GM18868 (cell line): Measurements from ENCODE around the gene CDH13.
"Not testable (repeated sequence)": the region's sequence is repeated elsewhere in the genome, so short reads cannot be mapped to it uniquely, and the experiment has no call there.

ENCODE experiments used
- ATAC-seq: cut with Tn5 transposase; IDR thresholded peaks from one replicate; pipeline ENCODE4 v1.9.1; 2021; ENCODE audit warnings: mild to moderate bottlenecking, moderate library complexity; ENCODE audit not compliant: unreplicated experiment

The CDH13 gene

DNA sequence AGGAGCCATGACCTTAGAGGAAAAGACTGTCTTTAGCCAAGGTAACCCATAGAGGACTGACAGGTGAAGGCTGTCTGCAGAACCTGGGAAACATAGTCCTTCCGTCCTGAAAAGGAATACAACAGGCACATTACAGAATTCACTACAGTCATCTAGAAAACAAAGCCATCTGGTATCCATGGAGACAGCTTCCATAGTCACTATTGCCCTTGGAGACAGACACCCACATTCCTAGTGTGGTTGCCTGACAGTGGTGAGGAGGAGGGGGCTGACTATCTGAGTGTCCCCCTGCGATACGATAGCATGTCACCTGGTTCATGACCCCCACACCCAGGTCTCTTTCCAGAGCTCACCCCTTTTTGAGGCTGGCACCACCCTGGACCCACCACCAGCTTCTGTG lies 254.7 kb downstream of the CDH13 start:
- no peak for ATAC-seq

DNA sequence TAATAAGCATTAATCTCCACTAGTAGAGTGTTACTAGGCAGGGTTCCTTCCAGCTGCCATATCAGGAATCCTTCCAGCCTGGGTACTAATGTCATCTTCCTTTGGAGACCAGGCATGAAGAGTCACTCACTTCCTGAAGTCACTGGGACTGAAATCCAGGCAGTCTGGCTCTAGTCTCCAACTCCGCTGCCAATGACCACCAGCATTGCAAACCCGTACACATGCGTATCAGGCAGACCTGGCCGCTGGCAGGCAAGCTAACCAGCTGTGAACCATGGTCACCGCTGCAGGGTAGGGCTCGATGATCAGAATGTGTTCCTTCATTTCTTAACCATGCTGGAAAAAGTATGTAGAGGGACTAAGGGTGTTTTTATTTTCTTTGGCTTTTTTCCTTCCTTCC lies 255.5 kb downstream of the CDH13 start:
- no peak for ATAC-seq

DNA sequence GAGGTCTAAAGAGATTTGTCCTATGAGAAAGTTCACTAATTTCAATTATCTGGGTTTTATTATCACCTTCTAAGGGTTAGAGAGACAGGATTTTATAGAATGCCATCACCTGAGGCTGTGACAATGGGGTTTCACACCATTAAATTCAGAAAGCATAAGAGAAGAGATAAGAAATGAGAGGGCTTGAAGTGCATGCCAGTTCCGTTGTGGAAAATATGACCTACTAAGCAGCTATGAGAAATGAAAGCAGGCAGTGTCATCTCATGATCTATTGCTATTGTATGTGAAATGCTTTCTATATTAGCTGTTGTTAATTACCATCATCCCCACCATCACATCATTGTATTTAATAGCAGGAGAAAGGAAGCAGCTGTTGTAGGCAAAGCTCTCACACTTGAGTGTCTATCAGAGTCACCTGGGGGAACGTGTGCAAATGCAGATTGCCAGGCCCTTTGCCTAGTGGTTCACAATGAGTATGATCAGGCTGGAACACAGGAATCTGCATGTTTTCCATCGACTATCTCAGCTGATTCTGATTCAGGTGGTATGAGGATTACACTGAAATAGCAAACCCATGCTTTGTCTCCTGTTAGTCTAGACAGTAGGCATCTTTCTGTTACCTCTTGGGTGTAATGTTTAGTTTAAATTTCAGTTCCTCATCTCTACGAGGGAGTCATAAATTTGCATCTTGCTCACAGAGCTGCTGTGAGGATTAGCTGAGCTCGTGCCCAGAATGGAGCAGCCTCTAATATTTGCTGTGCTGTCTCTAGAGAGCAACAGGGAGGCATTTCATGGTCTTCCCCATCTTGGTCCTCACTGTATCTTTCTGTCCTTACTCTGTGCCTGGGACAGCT lies 256.4 kb downstream of the CDH13 start:
- ATAC-seq = no peak

DNA sequence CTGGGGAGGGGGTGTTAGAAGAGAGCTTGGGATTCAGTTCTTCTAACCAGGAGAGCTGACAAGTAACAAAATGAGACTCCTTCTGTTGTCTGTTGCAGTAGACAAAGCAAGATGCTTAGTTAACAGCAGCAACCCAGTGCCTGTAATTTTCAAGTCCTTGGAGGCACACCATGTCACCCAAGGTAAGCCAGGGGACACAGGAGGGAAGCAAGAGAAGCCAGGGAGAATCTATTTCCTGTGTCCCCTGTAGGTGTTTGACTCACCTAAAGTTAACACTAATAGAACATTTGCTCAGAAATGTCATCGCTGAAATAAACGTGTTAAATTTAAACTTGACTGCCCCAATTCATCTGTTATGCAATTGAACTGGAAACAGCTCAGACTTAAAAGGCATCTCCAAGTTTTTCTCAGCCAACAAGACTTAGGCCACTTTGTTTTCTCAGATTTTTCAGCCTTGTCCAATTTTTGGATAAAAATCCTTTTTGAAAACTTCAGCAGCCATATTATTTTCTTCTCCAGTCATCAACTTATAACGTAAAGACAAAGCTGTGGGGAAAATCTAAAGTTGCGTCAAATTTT lies 257.6 kb downstream of the CDH13 start:
- ATAC-seq = no peak

DNA sequence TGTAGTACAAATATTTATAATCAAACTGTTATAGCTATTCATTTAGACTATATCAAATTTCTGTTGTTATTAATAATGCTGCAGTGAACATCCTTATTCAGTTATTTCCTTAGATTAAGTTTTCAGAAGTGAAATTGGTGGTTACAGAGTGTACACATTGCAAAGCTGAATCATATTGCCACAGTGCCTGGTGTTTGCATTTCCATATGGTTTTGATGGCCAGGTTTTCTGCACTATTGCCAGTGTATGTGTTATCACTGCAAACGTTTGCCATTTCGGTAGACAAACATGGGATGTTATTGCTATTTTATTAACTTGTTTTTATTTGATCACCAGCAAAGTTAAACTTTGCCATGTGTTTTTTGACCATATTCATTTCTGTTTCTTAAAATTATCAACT lies 259.4 kb downstream of the CDH13 start:
- no peak for ATAC-seq

DNA sequence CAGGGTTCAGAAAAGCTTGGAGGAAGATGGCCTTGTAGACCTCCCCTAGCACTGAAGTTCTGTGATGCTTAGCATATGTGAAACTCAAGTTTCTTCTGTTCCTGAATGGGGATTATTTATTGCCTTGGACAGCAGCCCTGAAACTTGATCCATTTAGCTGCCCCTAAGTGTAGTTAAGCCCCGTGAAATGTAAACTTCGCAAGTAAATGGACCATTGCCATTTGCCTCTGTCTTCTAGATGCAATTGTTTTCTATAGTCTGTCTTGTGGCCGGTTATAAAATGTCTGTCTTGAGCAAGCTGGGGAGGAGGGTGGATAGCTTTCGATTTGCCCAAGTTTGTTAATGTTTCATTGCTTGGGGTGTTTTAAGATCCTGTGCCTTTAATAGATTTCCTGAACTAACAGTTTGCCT lies 261.8 kb downstream of the CDH13 start:
- ATAC-seq = no peak

DNA sequence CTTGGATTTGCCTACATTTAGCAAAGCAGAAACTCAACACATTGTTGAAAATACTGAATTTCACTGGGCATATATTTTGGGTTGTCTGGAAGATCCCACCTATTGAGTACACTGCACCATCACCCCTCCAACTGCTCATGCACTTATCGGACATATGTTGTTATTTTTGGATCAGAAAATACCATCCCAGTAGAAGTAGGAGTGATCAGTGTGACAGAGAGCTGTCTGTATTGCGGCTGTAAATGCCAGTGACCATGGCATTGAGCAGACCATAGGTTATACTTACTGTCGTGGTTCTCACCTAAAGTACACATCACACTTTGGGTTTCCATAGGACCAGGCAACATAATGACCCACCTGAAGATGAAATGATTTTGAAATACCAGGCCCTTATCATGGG lies 264.7 kb downstream of the CDH13 start:
- ATAC-seq = no peak

DNA sequence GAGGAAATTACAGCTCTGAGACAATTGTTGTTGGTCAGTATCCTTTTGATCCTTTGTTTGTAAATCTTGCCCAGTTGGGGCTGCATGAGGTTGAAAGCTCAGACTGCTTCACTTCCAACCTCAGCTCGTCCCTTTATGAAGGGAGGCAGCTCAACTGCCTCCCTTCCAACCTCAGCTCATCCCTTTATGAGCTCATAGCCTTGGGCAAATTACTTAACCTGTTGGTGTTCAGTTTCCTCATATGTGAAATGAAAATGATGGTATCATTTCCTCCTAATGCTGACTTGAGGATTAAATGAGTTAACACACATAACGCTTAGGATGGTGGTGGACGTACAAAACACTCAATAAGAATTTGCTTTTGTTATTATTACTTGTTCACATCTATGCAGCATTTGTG lies 265.1 kb downstream of the CDH13 start:
- ATAC-seq = no peak

DNA sequence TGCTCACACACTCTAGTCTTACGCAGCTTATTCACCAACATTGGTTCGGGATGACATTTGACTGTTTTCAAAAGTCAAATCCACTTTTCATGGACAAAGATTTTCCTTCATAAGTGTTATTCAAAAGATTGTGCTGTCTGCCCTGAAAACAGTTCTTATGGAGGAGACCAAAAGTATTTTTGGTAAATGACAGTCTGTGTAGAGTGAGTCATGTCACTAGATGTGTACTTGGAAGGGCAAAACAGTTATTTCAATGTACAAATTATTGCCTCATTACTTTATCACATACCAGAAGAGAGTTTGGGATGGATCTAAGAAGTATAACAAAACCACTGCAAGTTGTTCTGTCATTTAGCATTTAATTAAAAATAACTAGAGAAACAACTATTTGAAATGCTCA lies 265.6 kb downstream of the CDH13 start:
- ATAC-seq = no peak

DNA sequence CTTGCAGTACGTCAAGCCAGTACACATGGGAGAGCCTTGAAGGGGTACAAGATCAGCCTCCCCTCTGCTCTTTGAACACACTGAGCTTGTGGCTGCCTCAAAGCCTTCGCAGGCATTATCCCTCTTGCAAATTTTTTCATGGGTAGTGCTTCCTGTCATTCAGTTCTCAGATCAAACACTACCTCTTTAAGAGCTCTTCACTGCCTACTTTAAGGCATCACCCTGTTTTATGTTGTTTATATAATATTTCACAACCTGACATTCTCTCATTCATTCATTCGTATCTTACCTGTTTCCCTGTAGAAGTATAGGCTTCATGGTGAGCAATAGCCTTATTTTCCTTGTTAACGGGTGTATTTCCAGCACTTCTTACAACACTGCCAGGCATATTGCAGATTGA lies 269.1 kb downstream of the CDH13 start:
- no peak for ATAC-seq

DNA sequence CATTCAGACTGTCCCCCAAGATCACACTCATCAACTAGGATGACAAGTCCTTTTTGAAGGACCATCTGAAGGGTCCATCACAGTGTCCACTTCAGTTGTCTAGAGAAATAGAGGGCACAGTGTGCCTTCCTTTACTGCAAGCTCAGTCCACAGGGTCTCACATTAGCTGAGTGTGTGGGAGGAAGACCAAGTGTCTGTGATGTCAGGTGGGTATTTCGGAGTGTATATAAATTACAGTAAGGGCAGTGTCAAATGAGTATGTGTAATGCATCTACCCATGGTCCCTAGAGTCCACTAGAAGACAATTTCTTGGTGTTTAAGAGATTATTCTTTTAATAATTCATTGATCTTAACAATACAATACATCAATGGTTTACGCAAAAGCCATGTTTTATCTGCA lies 272.2 kb downstream of the CDH13 start:
- ATAC-seq = no peak

DNA sequence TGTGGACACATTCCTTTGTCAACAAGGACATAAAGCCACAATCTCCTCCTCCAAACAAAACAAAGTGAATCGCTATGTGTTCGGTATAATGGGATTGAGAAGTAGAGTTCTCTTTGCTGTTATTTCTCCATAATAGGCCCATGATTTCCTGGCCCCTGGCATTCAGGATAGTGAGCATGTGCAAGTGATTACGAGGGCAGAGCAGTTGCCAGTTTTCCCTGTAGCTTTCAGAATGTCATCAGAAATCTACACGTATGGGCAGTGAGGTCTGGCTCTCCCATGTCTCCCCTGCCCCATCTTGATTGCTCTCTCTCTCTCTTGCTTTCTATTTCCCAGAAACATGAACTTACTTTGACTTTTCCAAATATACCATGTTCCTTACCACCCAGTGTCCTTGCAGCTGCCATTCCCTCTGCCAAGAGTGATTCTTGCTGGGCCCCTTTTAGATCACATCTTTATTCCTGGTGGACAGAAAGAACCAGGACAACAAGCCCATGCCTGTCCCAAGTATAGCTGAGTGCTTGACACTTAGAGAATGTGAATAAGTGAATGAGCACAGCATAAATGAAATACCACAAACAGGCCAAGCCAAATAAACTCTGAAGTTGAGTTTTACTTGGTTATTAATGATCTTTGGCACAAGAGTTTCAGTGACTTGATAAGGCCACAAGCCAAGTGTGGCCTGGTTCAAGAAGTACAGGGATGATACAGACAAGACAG lies 273.1 kb downstream of the CDH13 start:
- no peak for ATAC-seq

DNA sequence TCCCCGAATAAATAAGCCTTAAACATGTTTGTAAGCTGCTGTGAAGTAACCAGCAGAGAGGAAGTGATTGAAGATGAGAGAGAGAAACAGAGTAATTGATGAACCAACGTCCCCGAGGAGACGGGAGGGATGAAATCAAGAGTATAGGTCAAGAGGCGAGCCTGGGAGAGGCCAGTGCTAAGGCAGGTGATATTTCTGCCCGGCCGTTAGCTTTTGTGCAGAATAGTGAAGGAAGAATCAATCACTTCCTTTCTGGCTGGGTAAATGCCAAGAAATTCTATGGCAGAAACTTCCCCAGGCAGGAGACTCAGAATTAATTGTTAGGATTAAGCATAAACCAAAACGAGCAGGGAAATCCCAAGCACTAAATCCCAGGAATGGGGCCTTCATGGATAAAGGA lies 273.8 kb downstream of the CDH13 start:
- no peak for ATAC-seq

DNA sequence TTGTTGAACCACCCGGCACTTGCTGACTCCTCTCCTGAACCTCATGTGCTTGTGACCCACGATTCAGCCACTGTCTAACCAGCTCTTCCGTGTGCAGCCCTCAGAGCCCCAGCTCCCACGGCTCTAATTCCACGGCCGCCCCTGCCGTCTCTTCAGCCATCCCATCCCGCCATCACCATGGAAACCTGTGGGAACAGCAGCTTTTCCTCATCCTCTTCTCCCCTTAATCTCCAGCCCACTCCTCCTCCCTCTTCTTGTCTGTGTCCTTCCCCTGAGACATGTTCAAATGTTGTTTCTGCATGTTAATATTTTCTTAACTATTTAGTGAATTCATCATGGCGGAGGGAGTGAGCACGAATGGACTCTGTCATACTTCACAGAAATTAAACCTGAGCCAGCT lies 285.2 kb downstream of the CDH13 start:
- ATAC-seq = no peak

DNA sequence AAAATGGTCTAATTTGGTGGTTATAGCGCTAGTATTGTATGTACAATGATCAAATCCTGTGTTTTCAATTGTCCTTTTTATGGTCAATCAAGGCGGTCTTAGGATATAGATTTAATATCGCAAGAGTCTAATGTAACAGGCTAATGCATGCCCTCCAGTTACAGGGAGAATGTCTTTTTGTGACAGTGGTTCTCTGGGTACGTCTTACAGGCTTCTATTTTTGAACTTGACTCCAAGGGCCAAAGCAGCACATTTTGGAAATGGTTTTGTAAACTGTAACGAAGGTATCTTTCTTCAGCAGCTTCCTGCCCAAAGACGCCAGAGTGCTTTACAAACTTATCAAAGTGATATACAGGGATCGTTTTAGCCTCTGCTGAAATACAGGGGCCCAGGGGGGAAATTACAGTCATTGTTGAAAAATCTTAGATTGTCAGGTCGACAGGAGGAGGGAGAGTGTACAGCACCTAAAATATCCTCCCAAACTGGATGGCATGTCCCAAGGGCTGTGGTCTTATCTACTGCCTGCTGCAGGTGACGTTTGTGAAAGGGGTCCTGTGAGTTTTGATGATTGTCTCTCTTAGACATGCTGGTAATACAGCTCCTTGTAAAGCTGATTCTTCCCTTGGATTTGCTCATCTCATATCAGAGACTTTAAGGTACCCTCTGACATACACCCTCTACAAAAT lies 288.5 kb downstream of the CDH13 start:
- no peak for ATAC-seq

DNA sequence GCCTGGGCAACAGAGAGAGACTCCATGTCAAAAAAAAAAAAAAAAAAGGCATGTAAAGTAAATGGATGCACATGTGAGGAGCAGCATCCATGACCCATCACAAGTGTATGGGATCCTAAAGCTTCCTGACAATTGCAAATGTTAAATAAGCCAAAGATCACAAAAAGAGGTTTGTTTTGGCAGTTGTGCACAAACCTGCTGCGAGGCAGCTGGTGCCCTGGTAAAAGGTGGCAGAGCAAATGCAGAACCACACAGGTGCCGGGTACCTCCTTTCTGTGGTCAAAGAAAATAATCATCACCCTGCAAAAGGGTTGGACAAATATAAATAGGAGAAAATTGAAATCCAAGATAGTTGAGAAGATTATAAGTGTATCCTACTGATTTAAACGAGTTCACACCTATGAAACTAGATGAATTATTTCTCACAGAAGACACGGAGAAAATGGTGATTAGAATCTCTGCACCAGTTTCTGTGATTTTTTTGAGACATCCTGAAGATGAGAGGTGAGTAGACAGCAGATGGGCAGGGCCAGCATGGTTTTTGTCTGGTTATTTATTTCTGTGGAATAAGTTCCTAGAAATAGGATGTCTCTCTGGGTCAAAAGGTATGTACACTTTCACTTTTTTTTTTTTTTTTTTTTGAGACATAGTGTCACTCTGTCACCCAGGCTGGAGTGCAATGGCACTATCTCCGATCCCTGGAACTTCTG lies 291.3 kb downstream of the CDH13 start:
- ATAC-seq = no peak

DNA sequence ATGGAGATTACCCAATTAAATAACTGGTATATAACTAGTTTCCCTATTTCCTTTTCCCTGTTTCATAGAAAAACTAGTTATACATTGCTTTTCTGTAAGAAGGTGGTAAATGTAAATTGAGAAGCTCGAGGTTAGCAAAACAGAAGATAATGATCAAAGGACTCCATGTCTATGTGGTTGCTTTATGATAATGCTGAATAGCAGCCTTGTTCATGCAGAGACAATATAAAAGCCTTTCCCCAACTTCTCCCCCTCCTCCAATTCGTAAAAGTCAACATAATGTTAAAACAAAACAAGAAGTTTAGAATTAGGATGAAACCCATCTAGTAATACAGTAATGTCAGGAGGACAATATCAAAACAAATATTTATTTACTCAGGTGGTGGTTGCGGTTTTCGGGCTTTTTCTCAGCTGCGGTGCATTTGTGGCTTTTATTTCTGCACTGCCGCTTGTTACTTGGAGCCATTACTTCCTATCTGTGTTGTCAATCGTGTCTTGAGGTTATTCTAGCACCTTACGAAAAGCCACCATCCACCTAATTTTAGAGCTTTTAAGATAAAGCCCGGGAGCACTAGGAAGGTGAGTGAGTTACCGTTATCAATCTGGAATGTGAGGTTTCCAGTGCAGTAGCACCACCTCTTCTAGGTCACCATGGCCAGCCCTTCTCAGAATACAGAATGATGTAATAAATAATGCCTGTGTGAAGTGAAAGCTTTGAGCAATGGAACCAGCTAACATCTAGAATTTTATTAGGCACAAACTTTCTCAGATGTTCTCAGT lies 297.5 kb downstream of the CDH13 start:
- ATAC-seq = no peak

DNA sequence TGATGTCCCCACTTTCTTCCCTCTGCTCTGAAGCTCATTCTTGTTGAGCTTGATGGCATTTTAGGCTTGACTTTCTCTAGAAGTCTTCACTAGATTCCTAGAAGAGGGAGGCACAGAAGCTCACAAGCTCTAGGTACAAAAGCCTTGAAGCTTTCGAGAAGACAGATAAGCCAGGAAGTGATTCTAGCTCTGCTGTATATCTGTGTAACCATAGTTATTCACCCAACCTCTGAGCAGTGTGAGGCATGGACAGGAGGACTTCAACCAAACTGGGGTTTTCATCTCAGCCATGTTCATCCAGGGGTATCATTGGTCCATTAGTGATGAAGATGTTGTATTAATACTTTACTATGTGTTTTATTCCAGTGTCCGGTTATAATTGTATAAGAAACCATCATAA lies 299.7 kb downstream of the CDH13 start:
- ATAC-seq = no peak

DNA sequence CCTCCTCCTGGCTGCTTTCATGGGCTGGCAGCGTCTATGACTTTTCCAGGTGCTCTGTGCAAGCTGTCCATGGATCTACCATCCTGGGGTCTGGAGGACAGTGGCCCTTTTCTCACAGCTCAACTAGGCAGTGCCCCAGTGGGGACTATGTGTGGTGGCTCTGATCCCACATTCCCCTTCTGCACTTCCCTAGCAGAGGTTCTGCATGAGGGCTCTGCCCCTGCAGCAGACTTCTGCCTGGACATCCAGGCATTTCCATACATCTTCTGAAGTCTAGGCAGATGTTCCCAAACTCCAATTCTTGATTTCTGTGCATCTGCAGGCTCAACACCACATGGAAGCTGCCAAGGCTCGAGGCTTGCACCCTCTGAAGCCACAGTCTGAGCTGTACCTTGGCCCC lies 307.2 kb downstream of the CDH13 start:
- not testable (repeated sequence) for ATAC-seq

DNA sequence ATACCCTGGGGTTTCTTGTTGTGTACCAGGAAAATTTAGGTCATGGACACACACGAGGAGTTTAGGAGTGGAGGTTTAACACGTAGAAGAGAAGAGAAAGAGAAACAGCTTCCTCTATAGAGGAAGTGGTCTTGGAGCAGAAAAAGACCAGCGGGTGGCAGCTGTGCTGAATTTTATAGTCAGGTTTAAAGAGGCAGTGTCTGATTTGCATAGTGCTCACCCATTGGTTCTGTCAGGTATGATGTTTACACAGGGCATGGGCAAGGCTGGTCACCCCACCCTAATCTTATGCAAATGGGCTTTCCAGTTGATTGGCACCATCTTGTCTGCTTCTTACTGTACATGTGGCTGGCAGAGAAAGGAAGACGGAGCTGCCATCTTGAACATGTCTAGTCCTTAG lies 309.0 kb downstream of the CDH13 start:
- ATAC-seq = no peak
